ENCODE measurements around the gene LRPAP1. TPM values are rescaled to one million over a fixed set of nuclear protein-coding genes. Genes with fewer than 3 reads are reported as not detected.

The LRPAP1 gene
- total and polyA plus RNA-seq, 7 donors = 25.2 to 127 (median 87.4) TPM

GRCh38 chr4:3517731-3518510 is 14.3 kb downstream of the LRPAP1 start:
- Histone ChIP-seq H3K36me3 (peaks cover 50 to 98% (median 79%) of the 10 kb centered on the region in 4 donors), H3K4me1 (no peaks in the 10 kb centered on the region), H3K27ac (no peak overlapping the region), H3K9me3 (no peaks in the 10 kb centered on the region), H3K4me3 (no peak overlapping the region), H3K27me3 (no peaks in the 10 kb centered on the region)
- DNase-seq = peak; percentile 63
- intact Hi-C loops (cut with DNase I) = no loop called here
- WGBS, 2 donors = 94 to 96% methylated on average over 49 of the region's 49 CpGs
- TF ChIP-seq POLR2AphosphoS5 (IDR thresholded peaks at IDR 0.05) = no peak
- TF ChIP-seq EP300 (IDR thresholded peaks at IDR 0.05) = no peak
- TF ChIP-seq CTCF (IDR thresholded peaks at IDR 0.05) = no peak
- TF ChIP-seq POLR2A (IDR thresholded peaks at IDR 0.05) = no peak

- no peak overlapping the region for H3K27ac ChIP-seq
- intact Hi-C loops (cut with DNase I) = no loop called here
- H3K4me1 ChIP-seq = no peaks in the 10 kb centered on the region
- 92 to 96% methylated on average over 29 of the region's 29 CpGs for WGBS, 2 donors
- no peak overlapping the region for H3K4me3 ChIP-seq
- no peak for DNase-seq
- TF ChIP-seq POLR2AphosphoS5 (IDR thresholded peaks at IDR 0.05) = no peak
- TF ChIP-seq EP300 (IDR thresholded peaks at IDR 0.05) = no peak
- no peak for TF ChIP-seq CTCF (IDR thresholded peaks at IDR 0.05)
- TF ChIP-seq POLR2A (IDR thresholded peaks at IDR 0.05) = no peak
- no peaks in the 10 kb centered on the region for H3K27me3 ChIP-seq
- no peaks in the 10 kb centered on the region for H3K9me3 ChIP-seq
- H3K36me3 ChIP-seq = peaks cover 54 to 100% (median 75%) of the 10 kb centered on the region in 4 donors
Measured at GRCh38 chr4:3516836-3517730, 15.1 kb downstream of the LRPAP1 start.

GRCh38 chr4:3516061-3516835 is 16.0 kb downstream of the LRPAP1 start:
- H3K4me3 ChIP-seq = no peak overlapping the region
- no peaks in the 10 kb centered on the region for H3K27me3 ChIP-seq
- H3K9me3 ChIP-seq = no peaks in the 10 kb centered on the region
- H3K27ac ChIP-seq = no peak overlapping the region
- TF ChIP-seq POLR2AphosphoS5 (IDR thresholded peaks at IDR 0.05) (no peak), EP300 (IDR thresholded peaks at IDR 0.05) (no peak), CTCF (IDR thresholded peaks at IDR 0.05) (no peak), POLR2A (IDR thresholded peaks at IDR 0.05) (no peak)
- H3K4me1 ChIP-seq = no peaks in the 10 kb centered on the region
- intact Hi-C loops (cut with DNase I) = no loop called here
- H3K36me3 ChIP-seq = peaks cover 49 to 96% (median 72%) of the 10 kb centered on the region in 4 donors
- no peak for DNase-seq
- WGBS, 2 donors = 90 to 94% methylated on average over 32 of the region's 32 CpGs

- Histone ChIP-seq H3K9me3 (no peaks in the 10 kb centered on the region), H3K36me3 (peaks cover 48 to 96% (median 71%) of the 10 kb centered on the region in 4 donors), H3K27ac (no peak overlapping the region), H3K4me3 (no peak overlapping the region), H3K4me1 (no peaks in the 10 kb centered on the region), H3K27me3 (no peaks in the 10 kb centered on the region)
- intact Hi-C loops (cut with DNase I) = no loop called here
- 83 to 88% methylated on average over 15 of the region's 15 CpGs for WGBS, 2 donors
- no peak for TF ChIP-seq POLR2AphosphoS5 (IDR thresholded peaks at IDR 0.05)
- no peak for TF ChIP-seq POLR2A (IDR thresholded peaks at IDR 0.05)
- TF ChIP-seq CTCF (IDR thresholded peaks at IDR 0.05) = no peak
- no peak for TF ChIP-seq EP300 (IDR thresholded peaks at IDR 0.05)
- no peak for DNase-seq
Measured at GRCh38 chr4:3515646-3516045, 16.6 kb downstream of the LRPAP1 start.

Data from sigmoid colon (tissue), 7 donors.